SK-N-SH (cell line): ENCODE data around the gene ATXN10. TPM values are rescaled to one million over a fixed set of nuclear protein-coding genes. Genes with fewer than 3 reads are reported as not detected.

Source experiments
- CTCF ChIA-PET: fragments of 300-600, 350-600 bp; formaldehyde crosslinking; extraction: SDS; loops from one replicate; lab custom pipeline; 2021; lab: Yijun Ruan, JAX
- POLR2A ChIA-PET: fragments of 350-600 bp; sonication (Branson Sonifier 250); formaldehyde crosslinking; extraction: SDS; loops from one replicate; lab custom pipeline; 2020; ENCODE audit warnings: antibody characterized with exemption, inconsistent platforms; lab: Yijun Ruan, JAX
- DNase-seq: peaks from one replicate; pipeline ENCODE4 v3.0.0; 2012
- H2AFZ ChIP-seq: fragments of 200-600 bp; sonication (generic); 2 replicates; pipeline ENCODE4 v1.8.1; 2016; ENCODE audit warnings: antibody characterized with exemption, mild to moderate bottlenecking, low read depth
- H3F3A ChIP-seq: fragments of 200-600 bp; sonication (generic); replicated peaks from 2 replicates; pipeline ENCODE3; 2016; ENCODE audit warnings: antibody characterized with exemption, mild to moderate bottlenecking; ENCODE audit not compliant: insufficient read depth
- H3K27ac ChIP-seq, 2 experiments: fragments of 200-500 bp in 1 of 2; fragments of 200-600 bp in 1 of 2; sonication (Bioruptor generic) in 1 of 2; sonication (generic), shearing (Covaris generic) in 1 of 2; 2 replicates each; pipeline versions ENCODE4 v1.5.1 to v1.6.1; 2014 to 2016; ENCODE audit warnings: low read depth in 2 of 2, inconsistent platforms in 1 of 2, low read length in 1 of 2, mild to moderate bottlenecking in 1 of 2, mixed read lengths in 1 of 2
- H3K27me3 ChIP-seq: fragments of 200-600 bp; sonication (generic), shearing (Covaris generic); 2 replicates; pipeline ENCODE4 v1.6.1; 2016; ENCODE audit warnings: mixed run types; ENCODE audit not compliant: insufficient read depth
- H3K36me3 ChIP-seq, 2 experiments: fragments of 200-500 bp in 1 of 2; fragments of 200-600 bp in 1 of 2; sonication (Bioruptor generic) in 1 of 2; sonication (generic) in 1 of 2; replicated peaks in 1 of 2; 2 replicates each; pipeline versions ENCODE3 to v1.5.1; 2014 to 2016; ENCODE audit warnings: low read length in 1 of 2, mild to moderate bottlenecking in 1 of 2; ENCODE audit not compliant: insufficient read depth in 2 of 2, control insufficient read depth in 1 of 2
- H3K4me1 ChIP-seq, 2 experiments: fragments of 200-500 bp in 1 of 2; fragments of 200-600 bp in 1 of 2; sonication (Bioruptor generic) in 1 of 2; sonication (generic), shearing (Covaris generic) in 1 of 2; 2 replicates each; pipeline versions ENCODE4 v1.5.1 to v1.6.1; 2014 to 2016; ENCODE audit warnings: low read depth in 1 of 2, low read length in 1 of 2, mixed run types in 1 of 2; ENCODE audit not compliant: insufficient read depth in 2 of 2, control insufficient read depth in 1 of 2
- H3K4me2 ChIP-seq: fragments of 200-600 bp; sonication (generic), shearing (Covaris generic); 2 replicates; pipeline ENCODE4 v1.6.1; 2017; ENCODE audit warnings: mixed run types
- H3K4me3 ChIP-seq, 2 experiments: fragments of 200-500 bp in 1 of 2; fragments of 200-600 bp in 1 of 2; sonication (Bioruptor generic) in 1 of 2; sonication (generic), shearing (Covaris generic) in 1 of 2; 2 replicates each; pipeline versions ENCODE4 v1.5.1 to v1.8.1; 2014 to 2016; ENCODE audit warnings: low read depth in 2 of 2, inconsistent platforms in 1 of 2, low read length in 1 of 2, mild to moderate bottlenecking in 1 of 2, mixed read lengths in 1 of 2, moderate library complexity in 1 of 2
- H3K79me2 ChIP-seq: fragments of 200-600 bp; sonication (generic); 2 replicates; pipeline ENCODE4 v1.8.1; 2017; ENCODE audit warnings: mild to moderate bottlenecking; ENCODE audit not compliant: insufficient read depth
- H3K9ac ChIP-seq: fragments of 200-600 bp; sonication (generic); 2 replicates; pipeline ENCODE4 v1.6.1; 2017; ENCODE audit warnings: mixed run types
- H3K9me2 ChIP-seq: fragments of 200-600 bp; sonication (generic); 2 replicates; pipeline ENCODE4 v1.6.1; 2017; ENCODE audit warnings: mixed run types
- H3K9me3 ChIP-seq: fragments of 200-600 bp; sonication (generic); 2 replicates; pipeline ENCODE4 v1.6.1; 2017; ENCODE audit warnings: mixed run types, mild to moderate bottlenecking, moderate library complexity
- H4K20me1 ChIP-seq: fragments of 200-600 bp; sonication (generic); 2 replicates; pipeline ENCODE4 v1.6.1; 2017; ENCODE audit warnings: mild to moderate bottlenecking, mixed run types; ENCODE audit not compliant: insufficient read depth
- CTCF ChIP-seq: fragments of 200-600 bp; sonication (generic); IDR thresholded peaks from 2 replicates; pipeline ENCODE4 v1.6.1; 2017; ENCODE audit warnings: antibody characterized with exemption, mild to moderate bottlenecking, moderate library complexity
- ELF1 ChIP-seq: IDR thresholded peaks from 2 replicates; pipeline ENCODE4 v1.4.0; 2012
- EP300 ChIP-seq, 2 experiments: IDR thresholded peaks; 2 replicates each; pipeline versions ENCODE4 v1.4.0 to v1.6.1; 2012; ENCODE audit warnings: borderline replicate concordance in 1 of 2, low read depth in 1 of 2, low read length in 1 of 2
- EZH2phosphoT487 ChIP-seq: fragments of 200-600 bp; sonication (generic); IDR thresholded peaks from 2 replicates; pipeline ENCODE4 v1.6.1; 2017; ENCODE audit warnings: low read depth, mixed run types, mild to moderate bottlenecking, antibody characterized with exemption, moderate library complexity, borderline replicate concordance
- FOXJ3 ChIP-seq: sonication (generic); formaldehyde crosslinking; IDR thresholded peaks from 2 replicates; pipeline ENCODE4 v1.5.1; 2020; ENCODE audit warnings: mild to moderate bottlenecking, missing genetic modification reagents
- JUND ChIP-seq: IDR thresholded peaks from 2 replicates; pipeline ENCODE4 v1.4.0; 2012
- NRF1 ChIP-seq: IDR thresholded peaks from 2 replicates; pipeline ENCODE4 v1.6.1; 2012; ENCODE audit warnings: low read depth, mild to moderate bottlenecking, low read length
- POLR2AphosphoS5 ChIP-seq: IDR thresholded peaks from 2 replicates; pipeline ENCODE4 v1.6.1; 2012; ENCODE audit warnings: low read depth, low read length
- RAD21 ChIP-seq: IDR thresholded peaks from 2 replicates; pipeline ENCODE4 v1.6.1; 2012; ENCODE audit warnings: mild to moderate bottlenecking, low read length
- RFX5 ChIP-seq: IDR thresholded peaks from 2 replicates; pipeline ENCODE4 v1.6.1; 2012; ENCODE audit warnings: mild to moderate bottlenecking, improper control_type of control experiment, low read length
- SIN3A ChIP-seq: IDR thresholded peaks from 2 replicates; pipeline ENCODE4 v1.6.1; 2012; ENCODE audit warnings: low read depth, mild to moderate bottlenecking, low read length, moderate library complexity, borderline replicate concordance
- TAF1 ChIP-seq: IDR thresholded peaks from 2 replicates; pipeline ENCODE4 v1.6.1; 2012; ENCODE audit warnings: low read depth, mild to moderate bottlenecking, low read length, moderate library complexity, borderline replicate concordance
- TCF12 ChIP-seq: IDR thresholded peaks from 2 replicates; pipeline ENCODE4 v1.4.0; 2012
- USF2 ChIP-seq: fragments of 150-350 bp; IDR thresholded peaks from 2 replicates; pipeline ENCODE4 v1.6.1; 2017; ENCODE audit warnings: antibody characterized with exemption, low read length, low read depth, borderline replicate concordance
- YY1 ChIP-seq: IDR thresholded peaks from 2 replicates; pipeline ENCODE4 v1.4.0; 2012; ENCODE audit warnings: low read depth, mild to moderate bottlenecking
- WGBS: methylation state at CpG from one replicate; pipeline ENCODE4 v1.1.6; 2017; ENCODE audit warnings: low lambda C conversion rate; 5-methylcytosine and 5-hydroxymethylcytosine counted together
- polyA plus RNA-seq, 3 experiments: library from polyadenylated mRNA; depleted of rRNA; stranded (reverse); fragments of >200 nt; gene quantifications; 2 replicates each; pipeline ENCODE4 v1.2.3, GENCODE V29; 2012
- TF ChIP-seq, protein P1 (sequence below): IDR thresholded peaks from 2 replicates; pipeline ENCODE4 v1.4.0; 2012; ENCODE audit warnings: low read depth, borderline replicate concordance

The ATXN10 gene
- polyA plus RNA-seq, 1 of the 3 experiments (the other 2 are of a cell fraction): 202 TPM

DNA sequence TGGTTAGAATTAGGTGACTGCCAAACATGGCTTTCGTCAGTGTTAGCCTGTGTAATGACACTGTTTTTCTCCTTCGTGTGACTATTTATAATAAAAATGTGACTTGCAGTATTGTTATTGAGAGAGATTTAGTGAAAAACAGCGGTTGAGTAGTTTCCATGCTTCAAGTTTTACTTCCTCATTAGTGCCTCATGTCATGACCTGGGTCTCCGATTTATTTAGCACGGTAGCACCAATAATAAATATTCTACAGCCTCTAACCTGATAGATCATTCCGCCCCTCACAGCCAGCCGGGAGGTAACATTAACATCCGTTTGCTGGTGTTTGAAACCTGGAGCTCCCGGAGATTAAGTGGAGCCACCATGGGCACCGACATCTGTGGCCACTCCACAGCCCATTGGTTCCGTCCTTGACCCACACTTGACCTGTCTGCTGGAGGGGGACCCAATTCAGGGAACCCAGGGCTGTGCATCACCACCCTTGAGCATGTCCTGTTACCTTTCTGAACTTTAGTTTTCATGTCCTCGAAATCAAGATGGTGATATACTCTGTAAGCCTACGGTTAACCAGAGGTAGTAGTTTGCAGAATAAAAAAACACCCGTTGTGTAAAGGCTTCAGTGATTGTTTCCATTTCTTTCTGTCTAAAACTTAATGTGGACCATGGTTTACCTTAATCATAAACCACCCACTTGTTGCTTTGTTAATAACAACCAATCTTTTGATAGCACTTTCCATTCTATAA is 104.1 kb downstream of the ATXN10 start:
- ChIA-PET POLR2A (no interaction called here), CTCF (interaction anchor here (1.3 kb wide), 1 partner anchor 88 kb away, joined by 5 read pairs; no protein-coding TSS in a partner anchor)
- no peak for DNase-seq
- Histone ChIP-seq H3K27me3 (no peaks in the 10 kb centered on the region), H3K4me1 (peaks cover 0 to 10% of the 10 kb centered on the region in 2 experiments; a peak in 3 of 4 replicates), H2AFZ (no peak overlapping the region), H3K27ac (no peak overlapping the region), H3K9me3 (no peaks in the 10 kb centered on the region), H3K79me2 (peaks cover 64% of the 10 kb centered on the region), H3F3A (peaks cover 3% of the 10 kb centered on the region), H3K9me2 (no peaks in the 10 kb centered on the region), H4K20me1 (peaks cover 36% of the 10 kb centered on the region), H3K9ac (no peak overlapping the region), H3K4me2 (no peak overlapping the region), H3K36me3 (peaks cover 13 to 42% of the 10 kb centered on the region in 2 experiments), H3K4me3 (no peak overlapping the region)
- WGBS: 93% methylated on average over 13 of the region's 14 CpGs
- TF ChIP-seq JUND (no peak), EZH2phosphoT487 (no peak), TCF12 (no peak)

DNA sequence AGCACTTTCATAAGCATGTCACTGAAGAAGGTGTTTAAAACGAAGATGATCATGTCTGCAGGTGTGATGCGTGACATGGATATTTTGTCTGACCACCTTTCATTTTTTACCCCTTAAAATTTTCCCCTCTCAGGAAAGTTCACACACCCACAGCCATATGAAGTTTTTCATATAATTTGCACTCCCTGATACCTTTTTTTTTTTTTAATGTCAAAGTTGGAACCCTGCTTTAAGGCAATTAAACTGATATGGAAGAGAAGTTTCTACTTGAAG is 104.6 kb downstream of the ATXN10 start:
- DNase-seq: no peak
- Histone ChIP-seq H4K20me1 (peaks cover 36% of the 10 kb centered on the region), H3K27me3 (no peaks in the 10 kb centered on the region), H3K9ac (no peak overlapping the region), H3K36me3 (peaks cover 13 to 38% of the 10 kb centered on the region in 2 experiments), H3K9me2 (no peaks in the 10 kb centered on the region), H2AFZ (no peak overlapping the region), H3K9me3 (no peaks in the 10 kb centered on the region), H3K79me2 (peaks cover 59% of the 10 kb centered on the region), H3K4me3 (no peak overlapping the region), H3K27ac (no peak overlapping the region), H3F3A (peaks cover 3% of the 10 kb centered on the region), H3K4me2 (no peak overlapping the region), H3K4me1 (peaks cover 0 to 10% of the 10 kb centered on the region in 2 experiments; a peak in 3 of 4 replicates)
- ChIA-PET CTCF (interaction anchor here (1.3 kb wide), 1 partner anchor 88 kb away, joined by 5 read pairs; no protein-coding TSS in a partner anchor), POLR2A (no interaction called here)
- WGBS: 93% methylated on average over 2 of the region's 2 CpGs
- no peak for TF ChIP-seq FOXJ3
- TF ChIP-seq USF2: no peak
- TF ChIP-seq, protein P1, sequence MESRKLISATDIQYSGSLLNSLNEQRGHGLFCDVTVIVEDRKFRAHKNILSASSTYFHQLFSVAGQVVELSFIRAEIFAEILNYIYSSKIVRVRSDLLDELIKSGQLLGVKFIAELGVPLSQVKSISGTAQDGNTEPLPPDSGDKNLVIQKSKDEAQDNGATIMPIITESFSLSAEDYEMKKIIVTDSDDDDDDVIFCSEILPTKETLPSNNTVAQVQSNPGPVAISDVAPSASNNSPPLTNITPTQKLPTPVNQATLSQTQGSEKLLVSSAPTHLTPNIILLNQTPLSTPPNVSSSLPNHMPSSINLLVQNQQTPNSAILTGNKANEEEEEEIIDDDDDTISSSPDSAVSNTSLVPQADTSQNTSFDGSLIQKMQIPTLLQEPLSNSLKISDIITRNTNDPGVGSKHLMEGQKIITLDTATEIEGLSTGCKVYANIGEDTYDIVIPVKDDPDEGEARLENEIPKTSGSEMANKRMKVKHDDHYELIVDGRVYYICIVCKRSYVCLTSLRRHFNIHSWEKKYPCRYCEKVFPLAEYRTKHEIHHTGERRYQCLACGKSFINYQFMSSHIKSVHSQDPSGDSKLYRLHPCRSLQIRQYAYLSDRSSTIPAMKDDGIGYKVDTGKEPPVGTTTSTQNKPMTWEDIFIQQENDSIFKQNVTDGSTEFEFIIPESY: no peak
- TF ChIP-seq TAF1: no peak
- no peak for TF ChIP-seq CTCF
- no peak for TF ChIP-seq POLR2AphosphoS5
- no peak for TF ChIP-seq RFX5
- TF ChIP-seq NRF1: no peak
- TF ChIP-seq RAD21: no peak
- TF ChIP-seq ELF1: no peak
- no peak for TF ChIP-seq YY1
- no peak for TF ChIP-seq SIN3A
- TF ChIP-seq EP300 (IDR thresholded peaks at IDR 0.05; ENCODE audit: borderline replicate concordance in 1 of 2, low read depth in 1 of 2, low read length in 1 of 2): no peak
